Transverse colon (tissue), 4 donors: ENCODE measurements around the gene SLC30A10. TPM values are rescaled to one million over a fixed set of nuclear protein-coding genes. Genes with fewer than 3 reads are reported as not detected.

Source experiments
- DNase-seq: peaks from one replicate; pipeline ENCODE4 v3.0.0-alpha.2; 2019
- H3K27ac ChIP-seq, 4 donors: fragments of 200-600 bp; sonication (generic); 2 replicates each; pipeline ENCODE4 v1.5.1; 2016 to 2018; ENCODE audit warnings: inconsistent platforms in 4 of 4
- H3K27me3 ChIP-seq: fragments of 200-600 bp; sonication (generic); 2 replicates; pipeline ENCODE4 v1.5.1; 2017; ENCODE audit warnings: inconsistent platforms
- H3K36me3 ChIP-seq, 4 donors: fragments of 200-600 bp; sonication (generic); 2 replicates each; pipeline ENCODE4 v1.5.1; 2017 to 2019; ENCODE audit warnings: inconsistent platforms in 4 of 4
- H3K4me1 ChIP-seq, 4 donors: fragments of 200-600 bp; sonication (generic); 2 replicates each; pipeline ENCODE4 v1.5.1; 2017 to 2020; ENCODE audit warnings: inconsistent platforms in 4 of 4
- H3K4me3 ChIP-seq, 4 donors: fragments of 200-600 bp; sonication (generic); 1 replicate in 1 of 4; 2 replicates in 3 of 4; pipeline versions ENCODE4 v1.5.1 to v1.6.1; 2017 to 2019; ENCODE audit warnings: inconsistent platforms in 4 of 4
- H3K9me3 ChIP-seq, 2 donors: fragments of 200-600 bp; sonication (generic); 2 replicates each; pipeline ENCODE4 v1.5.1; 2017 to 2019; ENCODE audit warnings: inconsistent platforms in 2 of 2
- CTCF ChIP-seq, 5 experiments: fragments of 200-600 bp in 3 of 5; fragments of 450-650 bp in 2 of 5; sonication (generic) in 3 of 5; IDR thresholded peaks; 1 replicate in 2 of 5; 2 replicates in 3 of 5; pipeline ENCODE4 v1.5.1; 2016 to 2017; ENCODE audit warnings: antibody characterized with exemption in 5 of 5, inconsistent platforms in 3 of 5, mild to moderate bottlenecking in 2 of 5, moderate library complexity in 1 of 5
- EP300 ChIP-seq: sonication (generic); formaldehyde crosslinking; IDR thresholded peaks from one replicate; pipeline ENCODE4 v1.6.1; 2017; ENCODE audit warnings: antibody characterized with exemption, low read depth
- POLR2A ChIP-seq: fragments of 450-650 bp; IDR thresholded peaks from one replicate; pipeline ENCODE4 v1.6.1; 2016; ENCODE audit warnings: antibody characterized with exemption, mild to moderate bottlenecking, moderate library complexity
- POLR2AphosphoS5 ChIP-seq, 3 donors: sonication (generic); formaldehyde crosslinking; IDR thresholded peaks; one replicate each; pipeline ENCODE4 v1.6.1; 2016; ENCODE audit warnings: antibody characterized with exemption in 3 of 3
- WGBS, 2 donors: methylation state at CpG; one replicate each; pipeline ENCODE4 v1.1.5; 2018; ENCODE audit warnings: low coverage in 1 of 2; 5-methylcytosine and 5-hydroxymethylcytosine counted together
- in situ Hi-C, 4 donors: fragments of 200-750 bp; cut with MboI; loops; one replicate each; pipeline versions ENCODE4 v1.15.0 to v1.15.1; 2017; ENCODE audit warnings: low sequenced_read_pairs in 3 of 4, low pct_ligation_motif_present in 1 of 4, low pct_unique_long_range_greater_than_20kb in 1 of 4
- intact Hi-C: fragments of 100-400 bp; cut with DNase I; formaldehyde crosslinking; loops from one replicate; pipeline ENCODE4 v1.15.1; 2023; ENCODE audit warnings: low total_unique reads
- total RNA-seq, 4 donors: library from RNA; depleted of rRNA; stranded (reverse); fragments of >200 nt; gene quantifications; one replicate each; pipeline ENCODE4 v1.1.0, GENCODE V29; 2016

The SLC30A10 gene
- total RNA-seq = 10 to 100 TPM in 3 of 4 donors, not detected in 1; 19.2 to 79.3 (median 22.1) TPM

DNA sequence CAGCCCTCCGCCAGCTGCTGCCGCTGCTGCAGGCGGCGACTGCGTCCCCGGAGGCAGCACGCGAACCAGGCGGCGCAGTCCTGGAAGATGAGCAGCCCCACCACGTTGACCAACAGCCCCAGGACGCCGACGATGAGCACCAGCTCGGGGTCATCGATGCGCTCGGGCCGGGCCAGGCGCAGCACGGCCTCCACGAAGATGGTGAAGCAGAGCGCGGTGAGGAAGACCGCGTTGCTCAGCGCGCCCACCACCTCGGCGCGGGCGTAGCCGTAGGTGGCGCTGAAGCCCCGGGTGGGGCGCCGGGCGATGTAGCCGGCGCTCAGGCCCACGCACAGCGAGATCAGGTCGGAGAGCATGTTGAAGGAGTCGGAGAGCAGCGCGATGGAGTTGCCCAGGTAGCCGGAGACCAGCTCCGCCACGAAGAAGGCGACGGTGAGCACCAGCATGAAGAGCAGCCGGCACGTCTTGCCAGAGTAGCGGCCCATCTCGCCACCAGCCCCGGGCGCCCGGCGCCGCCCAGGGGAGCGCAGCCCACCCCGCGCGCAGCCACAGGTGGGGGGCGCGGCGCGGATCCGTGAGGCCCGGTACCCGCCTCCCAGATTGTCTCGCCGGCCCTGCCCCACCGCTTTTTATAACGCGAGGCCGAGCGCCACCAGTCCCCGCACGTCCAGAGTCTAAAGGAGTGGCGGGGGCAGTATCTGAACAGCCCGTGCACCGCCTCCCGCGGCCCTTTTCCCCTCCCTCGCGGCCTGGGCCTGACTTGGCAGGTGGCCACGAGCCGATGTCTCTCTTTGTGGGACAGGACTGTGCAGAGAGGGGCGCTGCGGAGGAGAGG lies at the start of gene SLC30A10:
Gene SLC30A10 (minus strand): TSS at position 602 of the 835 bp plus-strand sequence. CDS start 117 bp downstream, at position 485.
- Histone ChIP-seq H3K27me3 (peaks cover 43% of the 10 kb centered on the region), H3K27ac (peak within 1 kb of the TSS in 2 of 4 donors; percentile 11 to 55), H3K4me3 (peak within 1 kb of the TSS; percentile 9 to 49 (median 16)), H3K4me1 (peaks cover 4 to 27% (median 10%) of the 10 kb centered on the region in 4 donors), H3K9me3 (no peaks in the 10 kb centered on the region), H3K36me3 (no peaks in the 10 kb centered on the region)
- 3% methylated on average over 33 of the region's 91 CpGs; no CpG with 5 or more reads in 1 of the 2 donors for WGBS, 2 donors
- in situ Hi-C loops (no loop called here), intact Hi-C loops (no loop called here)
- TF ChIP-seq EP300 (no peak), CTCF (IDR thresholded peaks at IDR 0.05) (no peak), POLR2AphosphoS5 (IDR thresholded peaks at IDR 0.05) (peak in 2 of 3 donors; percentile 34 to 53), POLR2A (peak; percentile 61)
- peak; percentile 57 for DNase-seq

GRCh38 chr1:219973213-219973612 lies 44.9 kb upstream of the SLC30A10 start:
- WGBS, 2 donors = 90 to 94% methylated on average over 3 of the region's 3 CpGs
- H3K36me3 ChIP-seq = peaks cover 0 to 47% (median 23%) of the 10 kb centered on the region in 4 donors
- TF ChIP-seq CTCF (IDR thresholded peaks at IDR 0.05) = no peak
- no peak for TF ChIP-seq POLR2AphosphoS5 (IDR thresholded peaks at IDR 0.05)
- no peak for TF ChIP-seq POLR2A
- no peak for TF ChIP-seq EP300
- no peak overlapping the region for H3K4me3 ChIP-seq
- in situ Hi-C loops = no loop called here
- no peaks in the 10 kb centered on the region for H3K9me3 ChIP-seq
- H3K27me3 ChIP-seq = no peaks in the 10 kb centered on the region
- no peak overlapping the region for H3K27ac ChIP-seq
- intact Hi-C loops = no loop called here
- DNase-seq = no peak
- no peaks in the 10 kb centered on the region for H3K4me1 ChIP-seq

DNA sequence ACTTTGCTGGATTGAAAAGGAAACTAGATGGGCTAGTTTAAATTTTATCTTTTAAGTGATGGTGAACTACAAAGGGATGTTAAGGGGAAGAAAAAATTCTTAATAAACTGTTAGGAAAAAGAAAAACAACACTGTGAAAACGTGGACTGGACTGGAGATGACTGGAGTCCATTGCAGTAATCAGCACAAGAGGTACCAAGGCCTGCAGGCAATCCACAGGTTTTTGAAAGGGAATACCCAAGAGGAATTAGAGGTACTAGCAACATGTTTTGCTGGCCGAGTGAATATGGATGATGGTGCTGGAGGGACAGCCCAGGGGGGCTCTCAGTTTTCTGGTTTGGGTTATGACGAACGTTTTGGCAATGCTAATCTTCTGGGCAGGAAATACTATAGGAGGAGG lies 39.0 kb upstream of the SLC30A10 start:
- WGBS, 2 donors = 83 to 90% methylated on average over 3 to 4 of the region's 4 CpGs
- no peak for TF ChIP-seq EP300
- no peak for TF ChIP-seq POLR2AphosphoS5 (IDR thresholded peaks at IDR 0.05)
- no peak for TF ChIP-seq POLR2A
- no peak for TF ChIP-seq CTCF (IDR thresholded peaks at IDR 0.05)
- in situ Hi-C loops (no loop called here), intact Hi-C loops (no loop called here)
- Histone ChIP-seq H3K36me3 (peaks cover 0 to 33% (median 10%) of the 10 kb centered on the region in 4 donors), H3K27ac (no peak overlapping the region), H3K4me3 (no peak overlapping the region), H3K27me3 (peaks cover 6% of the 10 kb centered on the region), H3K4me1 (no peaks in the 10 kb centered on the region), H3K9me3 (no peaks in the 10 kb centered on the region)
- DNase-seq = no peak

GRCh38 chr1:219966071-219966349 lies 37.7 kb upstream of the SLC30A10 start:
- intact Hi-C loops (no loop called here), in situ Hi-C loops (no loop called here)

More at GRCh38 chr1:219966071-219966349, 37.7 kb upstream of the SLC30A10 start:
- no peaks in the 10 kb centered on the region for H3K4me1 ChIP-seq
- no peak overlapping the region for H3K4me3 ChIP-seq
- no peak overlapping the region for H3K27ac ChIP-seq
- no peak for TF ChIP-seq POLR2AphosphoS5 (IDR thresholded peaks at IDR 0.05)
- no peak for TF ChIP-seq POLR2A
- no peak for TF ChIP-seq EP300
- TF ChIP-seq CTCF (IDR thresholded peaks at IDR 0.05) = no peak
- H3K9me3 ChIP-seq = no peaks in the 10 kb centered on the region
- 75 to 81% methylated on average over 2 of the region's 2 CpGs for WGBS, 2 donors
- peaks cover 19% of the 10 kb centered on the region for H3K27me3 ChIP-seq
- no peak for DNase-seq
- H3K36me3 ChIP-seq = peaks cover 0 to 27% (median 6%) of the 10 kb centered on the region in 4 donors
